ENCODE results near the gene TMEFF1.
A peak's percentile ranks its signal among the peaks of the same experiment; 100 is the strongest.

The TMEFF1 gene

GRCh38 chr9:100448266-100448665 lies 24.7 kb upstream of the TMEFF1 start:
- no peak for DNase-seq

DNA sequence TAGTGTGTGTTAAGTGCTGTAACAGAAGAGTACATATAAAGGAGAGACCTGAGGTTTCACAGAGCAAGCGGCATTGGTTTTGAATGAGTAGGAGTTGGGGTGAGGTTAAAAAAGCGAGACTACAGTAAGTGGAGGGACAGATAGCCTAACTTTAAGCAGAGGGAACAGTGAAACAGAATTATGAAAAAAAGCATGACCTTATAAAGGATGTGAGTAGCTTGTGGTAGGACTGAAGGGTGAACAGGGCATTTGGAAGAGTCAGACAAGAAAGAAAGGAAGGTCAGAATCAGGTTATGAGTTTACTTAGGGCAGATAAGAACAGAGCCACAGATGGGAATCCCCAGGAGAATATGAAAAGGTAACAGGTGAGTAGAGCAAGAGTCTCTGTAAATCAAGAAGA lies 23.5 kb upstream of the TMEFF1 start:
- DNase-seq: no peak

GRCh38 chr9:100452894-100453293 lies 20.1 kb upstream of the TMEFF1 start:
- DNase-seq: no peak

- DNase-seq: no peak
Observed at GRCh38 chr9:100455470-100455869, 17.5 kb upstream of the TMEFF1 start.

- no peak for DNase-seq
Observed at GRCh38 chr9:100457517-100457916, 15.4 kb upstream of the TMEFF1 start.

GRCh38 chr9:100459963-100460362 lies 13.0 kb upstream of the TMEFF1 start:
- DNase-seq: no peak

- DNase-seq: no peak
Observed at GRCh38 chr9:100465274-100465673, 7.7 kb upstream of the TMEFF1 start.

DNA sequence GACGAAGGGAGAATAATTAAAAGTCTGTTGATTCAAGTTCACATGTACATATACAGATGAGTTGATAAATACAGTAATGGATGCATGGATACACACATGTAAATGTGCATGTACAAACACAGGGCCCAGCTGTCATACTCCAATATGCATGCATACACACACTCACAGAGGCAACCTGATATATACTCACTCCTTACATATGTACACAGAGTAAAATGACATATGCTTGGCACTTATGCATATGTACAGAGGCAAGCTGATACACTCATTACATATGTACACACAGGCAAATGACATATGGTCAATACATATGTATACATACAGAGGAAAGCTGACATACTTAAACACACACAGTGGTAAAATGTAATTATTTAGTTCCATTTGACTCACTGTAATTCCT lies 7.2 kb upstream of the TMEFF1 start:
- no peak for DNase-seq

- no peak for DNase-seq
Observed at GRCh38 chr9:100466171-100466828, 6.6 kb upstream of the TMEFF1 start.

DNA sequence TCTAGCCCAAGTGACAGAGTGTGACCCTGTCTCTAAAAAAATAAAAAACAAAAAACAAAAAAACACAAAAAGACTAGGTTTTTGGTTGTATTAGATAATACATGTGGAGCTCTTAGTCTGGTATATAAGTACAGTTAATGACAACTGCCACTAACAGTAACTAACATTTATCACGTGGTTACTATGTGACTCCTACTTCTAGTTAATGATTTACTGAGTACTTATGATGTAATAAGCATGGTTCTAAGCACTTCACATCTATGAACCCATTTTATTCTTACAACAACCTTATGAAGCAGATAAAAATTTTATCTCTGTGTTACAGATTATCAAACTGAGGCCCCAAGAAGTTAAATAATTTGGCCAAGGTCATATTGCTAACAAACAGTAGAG lies 6.1 kb upstream of the TMEFF1 start:
- no peak for DNase-seq

DNA sequence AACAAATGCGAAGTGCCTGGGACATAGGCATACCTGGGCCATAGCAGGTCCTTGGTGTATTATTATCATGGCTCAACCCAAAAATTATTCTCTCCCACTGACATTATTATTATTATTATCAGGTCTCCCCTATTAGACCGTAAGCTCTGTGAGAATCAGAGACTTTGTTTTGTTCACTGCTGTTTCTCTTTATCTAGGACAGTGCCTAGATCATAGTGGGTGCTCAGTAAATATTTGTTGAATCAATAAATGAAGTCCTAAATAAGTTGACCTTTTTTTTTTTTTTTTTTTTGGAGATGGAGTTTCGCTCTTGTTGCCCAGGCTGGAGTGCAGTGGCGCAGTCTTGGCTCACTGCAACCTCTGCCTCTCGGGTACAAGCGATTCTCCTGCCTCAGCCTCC lies 4.9 kb upstream of the TMEFF1 start:
- DNase-seq: no peak

GRCh38 chr9:100472268-100472667 lies 681 bp upstream of the TMEFF1 start:
- DNase-seq: no peak

DNA sequence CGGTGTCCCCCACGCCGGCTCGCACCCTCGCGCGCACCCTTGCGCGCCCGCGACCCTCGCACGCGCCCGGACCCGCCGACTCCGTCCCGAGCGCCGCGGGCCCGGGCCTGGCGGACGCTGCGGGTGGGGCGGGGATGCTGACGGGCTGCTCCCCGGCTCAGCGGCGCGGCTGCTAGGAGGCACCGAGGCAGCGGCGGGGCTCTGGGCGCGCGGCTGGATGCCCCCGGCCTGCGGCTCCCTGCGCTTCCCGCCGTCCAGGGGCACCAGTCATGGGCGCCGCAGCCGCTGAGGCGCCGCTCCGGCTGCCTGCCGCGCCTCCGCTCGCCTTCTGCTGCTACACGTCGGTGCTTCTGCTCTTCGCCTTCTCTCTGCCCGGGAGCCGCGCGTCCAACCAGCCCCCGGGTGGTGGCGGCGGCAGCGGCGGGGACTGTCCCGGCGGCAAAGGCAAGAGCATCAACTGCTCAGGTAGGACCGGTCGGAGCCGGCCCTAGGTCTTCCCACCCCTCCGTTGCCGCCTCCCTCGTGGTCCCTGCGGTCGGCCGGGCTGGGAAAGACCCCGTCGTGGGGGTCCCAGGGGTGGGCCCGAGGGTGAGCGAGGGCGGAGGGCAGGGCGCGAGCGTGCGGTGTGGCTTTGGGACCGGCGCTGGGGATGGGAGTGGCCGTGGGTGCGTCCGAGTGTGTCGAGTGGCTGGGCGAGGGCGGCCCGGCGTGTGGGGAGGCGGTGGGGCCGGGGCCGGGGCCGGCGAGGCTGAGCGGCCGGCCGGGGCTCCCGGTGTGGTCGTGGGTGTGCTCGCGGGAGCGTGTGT lies 530 bp downstream of the TMEFF1 start:
- DNase-seq: peak; percentile 50

DNA sequence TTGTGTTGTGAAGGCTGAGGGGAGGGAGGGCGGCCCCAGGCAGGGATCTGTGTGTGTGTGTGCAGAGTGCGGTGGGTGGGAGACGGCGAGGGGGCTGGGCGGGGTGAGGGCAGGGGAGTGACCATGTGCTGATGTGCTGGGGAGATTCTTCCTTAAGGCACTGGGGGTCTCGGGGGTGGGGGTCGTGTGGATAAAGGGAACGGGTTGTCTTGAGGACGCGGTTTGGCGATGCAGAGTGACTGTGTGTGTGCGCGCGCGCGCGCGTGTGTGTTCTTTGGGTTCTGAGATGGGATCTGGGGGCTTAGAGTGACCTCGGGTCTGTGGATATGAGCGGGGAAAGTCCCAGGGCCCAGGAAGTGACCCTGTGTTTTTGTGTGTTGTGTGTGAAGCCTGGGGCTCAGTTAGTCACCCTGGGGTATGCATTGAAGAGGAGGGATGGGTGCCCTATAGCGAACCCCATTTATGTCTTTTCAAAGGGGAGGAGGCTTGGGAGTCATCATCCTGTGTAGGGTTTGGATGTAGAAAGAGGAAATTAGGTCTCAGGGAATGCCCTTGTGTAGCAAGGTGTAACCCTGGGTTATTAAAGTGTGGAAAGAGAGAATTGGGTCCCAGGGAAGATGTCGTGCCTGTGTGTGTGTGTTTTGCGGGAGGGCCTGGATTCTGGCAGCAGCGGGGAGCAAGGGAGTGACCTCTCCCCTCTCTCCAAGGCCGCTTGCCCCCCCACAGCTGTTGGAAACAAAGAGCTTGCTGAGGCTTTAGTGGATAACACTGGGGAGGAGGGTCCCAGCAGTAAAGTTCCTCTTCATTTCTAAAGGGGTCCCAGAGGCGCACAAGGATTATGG lies 1.4 kb downstream of the TMEFF1 start:
- peak; percentile 8 for DNase-seq

- no peak for DNase-seq
Observed at GRCh38 chr9:100474924-100475276, 2.0 kb downstream of the TMEFF1 start.

GRCh38 chr9:100477241-100477640 lies 4.3 kb downstream of the TMEFF1 start:
- DNase-seq: no peak

- DNase-seq: no peak
Observed at GRCh38 chr9:100478192-100478591, 5.2 kb downstream of the TMEFF1 start.

DNA sequence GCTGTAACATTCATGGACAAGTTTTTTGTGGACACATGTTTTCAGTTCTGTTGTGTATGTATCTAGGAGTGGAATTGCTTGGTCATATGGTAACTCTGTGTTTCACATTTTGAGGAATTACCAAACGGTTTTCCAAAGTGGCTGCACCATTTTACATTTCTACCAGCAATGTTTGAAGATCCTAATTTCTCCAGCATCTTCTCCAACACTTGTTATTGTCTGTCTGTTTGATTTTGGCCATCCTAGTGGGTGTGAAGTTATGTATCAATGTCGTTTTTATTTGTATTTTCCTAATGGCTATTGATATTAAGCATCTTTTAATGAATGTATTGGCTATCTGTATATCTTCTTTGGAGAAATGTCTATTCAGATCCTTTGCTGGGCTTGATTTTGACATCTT lies 6.9 kb downstream of the TMEFF1 start:
- no peak for DNase-seq

- no peak for DNase-seq
Observed at GRCh38 chr9:100485196-100485595, 12.2 kb downstream of the TMEFF1 start.

GRCh38 chr9:100486479-100487176 lies 13.7 kb downstream of the TMEFF1 start:
- DNase-seq: no peak

- no peak for DNase-seq
Observed at GRCh38 chr9:100488177-100488576, 15.2 kb downstream of the TMEFF1 start.

DNA sequence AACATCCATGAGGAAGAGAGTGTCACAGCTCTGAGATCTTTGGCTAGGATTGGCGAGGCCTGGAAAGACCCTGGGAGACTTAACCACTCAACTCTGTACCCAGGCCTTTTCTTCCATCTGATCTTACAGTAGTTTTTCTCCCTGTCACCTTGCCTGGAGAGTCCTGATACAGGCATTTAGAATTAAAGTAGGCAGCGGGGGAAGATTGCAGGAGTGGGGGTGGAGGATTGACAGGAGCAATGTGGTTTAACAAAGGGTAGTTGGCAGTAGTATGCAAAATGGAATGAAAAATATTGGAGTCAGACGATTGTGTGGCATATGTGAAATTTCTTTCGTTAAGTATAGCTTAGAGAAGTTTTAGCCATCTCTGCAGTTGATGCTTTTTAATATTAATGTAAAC lies 16.9 kb downstream of the TMEFF1 start:
- no peak for DNase-seq

DNA sequence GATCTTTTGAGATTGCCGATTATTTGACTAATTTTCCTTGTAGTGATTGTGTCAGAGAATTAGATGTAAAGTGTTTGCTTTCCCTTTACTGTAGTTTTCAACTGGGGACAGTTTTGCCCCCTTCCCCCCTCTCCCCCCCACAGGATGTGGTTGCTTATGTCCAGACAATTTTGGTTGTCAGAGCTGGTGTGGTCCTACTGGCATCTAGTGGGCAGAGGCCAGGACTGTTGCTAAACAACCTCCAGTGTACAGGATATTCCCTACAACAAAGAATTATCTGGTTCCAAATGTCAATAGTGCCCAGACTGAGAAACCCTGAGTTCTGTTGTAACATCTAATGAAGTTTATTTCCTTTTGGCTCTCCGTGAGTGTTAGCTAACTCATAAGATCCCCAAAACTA lies 20.0 kb downstream of the TMEFF1 start:
- no peak for DNase-seq

Data from activated CD4-positive, alpha-beta T cell treated with anti-CD3 and anti-CD28 coated beads for 48 hours (primary cell).